HCT116 (cell line): ENCODE data around the gene ANKRD39.

Source experiments
- CEBPB ChIP-seq: IDR thresholded peaks from 2 replicates; pipeline ENCODE4 v1.6.1; 2012; ENCODE audit warnings: low read depth
- FOSL1 ChIP-seq: IDR thresholded peaks from 2 replicates; pipeline ENCODE4 v1.6.1; 2012; ENCODE audit warnings: low read depth
- JUND ChIP-seq: IDR thresholded peaks from 2 replicates; pipeline ENCODE4 v1.6.1; 2012
- POLR2AphosphoS5 ChIP-seq: IDR thresholded peaks from 2 replicates; pipeline ENCODE4 v1.6.1; 2011; ENCODE audit warnings: mild to moderate bottlenecking, low read depth, low read length, moderate library complexity
- SP1 ChIP-seq: IDR thresholded peaks from 2 replicates; pipeline ENCODE4 v1.6.1; 2012; ENCODE audit warnings: low read depth
- TCF7L2 ChIP-seq: IDR thresholded peaks from 2 replicates; pipeline ENCODE4 v1.7.0; 2011; ENCODE audit warnings: borderline replicate concordance, inconsistent platforms; ENCODE audit not compliant: insufficient read depth, insufficient read length; ENCODE audit errors: extremely low read depth
- ZNF274 ChIP-seq: fragments of 200-500 bp; sonication (Bioruptor generic); IDR thresholded peaks from 2 replicates; pipeline ENCODE4 v1.6.1; 2014; ENCODE audit warnings: mild to moderate bottlenecking, low read depth, low read length, inconsistent platforms
- TF ChIP-seq, protein P1 (sequence below), 3 experiments: fragments of 200-600 bp in 1 of 3; sonication (generic) in 1 of 3; IDR thresholded peaks in 2 of 3; conservative IDR thresholded peaks in 1 of 3; 2 replicates each; pipeline ENCODE4 v1.5.1; 2012 to 2017; ENCODE audit warnings: low read depth in 2 of 3, low read length in 2 of 3, antibody characterized with exemption in 1 of 3, borderline replicate concordance in 1 of 3, control low read depth in 1 of 3, mild to moderate bottlenecking in 1 of 3, mixed read lengths in 1 of 3, mixed run types in 1 of 3, moderate library complexity in 1 of 3; ENCODE audit not compliant: insufficient read depth in 1 of 3
- TF ChIP-seq, protein P2 (sequence below): IDR thresholded peaks from 2 replicates; pipeline ENCODE4 v1.6.1; 2012; ENCODE audit warnings: low read depth
- TF ChIP-seq, protein P3 (sequence below): IDR thresholded peaks from 2 replicates; pipeline ENCODE4 v1.6.1; 2012

DNA sequence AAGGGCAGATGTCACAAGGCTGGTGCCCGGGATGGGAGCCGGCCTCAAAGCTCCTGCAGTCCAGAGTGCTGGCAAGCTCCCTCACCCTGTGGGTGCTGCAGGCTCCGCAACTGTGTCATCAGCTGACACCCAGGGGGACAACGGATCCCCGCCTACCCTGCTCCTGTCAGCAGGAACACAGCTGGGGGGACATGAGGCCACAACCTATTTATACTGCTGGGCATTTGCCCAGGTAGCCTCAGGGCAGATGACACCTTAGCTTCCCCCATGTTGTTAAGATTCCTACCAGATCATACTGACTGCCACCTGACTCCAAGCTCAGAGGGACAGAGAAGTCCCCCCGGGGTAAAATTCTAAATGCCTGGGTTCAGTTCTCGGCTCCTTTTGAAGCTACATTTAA, 15.2 kb downstream of the ANKRD39 start:
- TF ChIP-seq, protein P1, sequence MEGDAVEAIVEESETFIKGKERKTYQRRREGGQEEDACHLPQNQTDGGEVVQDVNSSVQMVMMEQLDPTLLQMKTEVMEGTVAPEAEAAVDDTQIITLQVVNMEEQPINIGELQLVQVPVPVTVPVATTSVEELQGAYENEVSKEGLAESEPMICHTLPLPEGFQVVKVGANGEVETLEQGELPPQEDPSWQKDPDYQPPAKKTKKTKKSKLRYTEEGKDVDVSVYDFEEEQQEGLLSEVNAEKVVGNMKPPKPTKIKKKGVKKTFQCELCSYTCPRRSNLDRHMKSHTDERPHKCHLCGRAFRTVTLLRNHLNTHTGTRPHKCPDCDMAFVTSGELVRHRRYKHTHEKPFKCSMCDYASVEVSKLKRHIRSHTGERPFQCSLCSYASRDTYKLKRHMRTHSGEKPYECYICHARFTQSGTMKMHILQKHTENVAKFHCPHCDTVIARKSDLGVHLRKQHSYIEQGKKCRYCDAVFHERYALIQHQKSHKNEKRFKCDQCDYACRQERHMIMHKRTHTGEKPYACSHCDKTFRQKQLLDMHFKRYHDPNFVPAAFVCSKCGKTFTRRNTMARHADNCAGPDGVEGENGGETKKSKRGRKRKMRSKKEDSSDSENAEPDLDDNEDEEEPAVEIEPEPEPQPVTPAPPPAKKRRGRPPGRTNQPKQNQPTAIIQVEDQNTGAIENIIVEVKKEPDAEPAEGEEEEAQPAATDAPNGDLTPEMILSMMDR (IDR thresholded peaks at IDR 0.05 in 2 of 3, conservative IDR thresholded peaks at IDR 0.05 in 1 of 3; ENCODE audit: borderline replicate concordance in 1 of 3, insufficient read depth in 1 of 3, low read depth in 2 of 3, low read length in 2 of 3) = no peak
- no peak for TF ChIP-seq ZNF274
- TF ChIP-seq TCF7L2 = no peak
- TF ChIP-seq FOSL1 = no peak
- TF ChIP-seq POLR2AphosphoS5 = no peak
- no peak for TF ChIP-seq SP1
- TF ChIP-seq, protein P2, sequence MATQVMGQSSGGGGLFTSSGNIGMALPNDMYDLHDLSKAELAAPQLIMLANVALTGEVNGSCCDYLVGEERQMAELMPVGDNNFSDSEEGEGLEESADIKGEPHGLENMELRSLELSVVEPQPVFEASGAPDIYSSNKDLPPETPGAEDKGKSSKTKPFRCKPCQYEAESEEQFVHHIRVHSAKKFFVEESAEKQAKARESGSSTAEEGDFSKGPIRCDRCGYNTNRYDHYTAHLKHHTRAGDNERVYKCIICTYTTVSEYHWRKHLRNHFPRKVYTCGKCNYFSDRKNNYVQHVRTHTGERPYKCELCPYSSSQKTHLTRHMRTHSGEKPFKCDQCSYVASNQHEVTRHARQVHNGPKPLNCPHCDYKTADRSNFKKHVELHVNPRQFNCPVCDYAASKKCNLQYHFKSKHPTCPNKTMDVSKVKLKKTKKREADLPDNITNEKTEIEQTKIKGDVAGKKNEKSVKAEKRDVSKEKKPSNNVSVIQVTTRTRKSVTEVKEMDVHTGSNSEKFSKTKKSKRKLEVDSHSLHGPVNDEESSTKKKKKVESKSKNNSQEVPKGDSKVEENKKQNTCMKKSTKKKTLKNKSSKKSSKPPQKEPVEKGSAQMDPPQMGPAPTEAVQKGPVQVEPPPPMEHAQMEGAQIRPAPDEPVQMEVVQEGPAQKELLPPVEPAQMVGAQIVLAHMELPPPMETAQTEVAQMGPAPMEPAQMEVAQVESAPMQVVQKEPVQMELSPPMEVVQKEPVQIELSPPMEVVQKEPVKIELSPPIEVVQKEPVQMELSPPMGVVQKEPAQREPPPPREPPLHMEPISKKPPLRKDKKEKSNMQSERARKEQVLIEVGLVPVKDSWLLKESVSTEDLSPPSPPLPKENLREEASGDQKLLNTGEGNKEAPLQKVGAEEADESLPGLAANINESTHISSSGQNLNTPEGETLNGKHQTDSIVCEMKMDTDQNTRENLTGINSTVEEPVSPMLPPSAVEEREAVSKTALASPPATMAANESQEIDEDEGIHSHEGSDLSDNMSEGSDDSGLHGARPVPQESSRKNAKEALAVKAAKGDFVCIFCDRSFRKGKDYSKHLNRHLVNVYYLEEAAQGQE = no peak
- no peak for TF ChIP-seq CEBPB
- TF ChIP-seq, protein P3, sequence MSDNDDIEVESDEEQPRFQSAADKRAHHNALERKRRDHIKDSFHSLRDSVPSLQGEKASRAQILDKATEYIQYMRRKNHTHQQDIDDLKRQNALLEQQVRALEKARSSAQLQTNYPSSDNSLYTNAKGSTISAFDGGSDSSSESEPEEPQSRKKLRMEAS = no peak
- no peak for TF ChIP-seq JUND
